GM19099 (cell line): ENCODE results near the gene RTL1.

Source experiments
- POLR2A ChIP-seq: IDR thresholded peaks from 3 replicates; pipeline ENCODE4 v1.6.1; 2011; ENCODE audit warnings: low read depth; ENCODE audit not compliant: insufficient read length; ENCODE audit errors: extremely low read depth

RTL1 gene

DNA sequence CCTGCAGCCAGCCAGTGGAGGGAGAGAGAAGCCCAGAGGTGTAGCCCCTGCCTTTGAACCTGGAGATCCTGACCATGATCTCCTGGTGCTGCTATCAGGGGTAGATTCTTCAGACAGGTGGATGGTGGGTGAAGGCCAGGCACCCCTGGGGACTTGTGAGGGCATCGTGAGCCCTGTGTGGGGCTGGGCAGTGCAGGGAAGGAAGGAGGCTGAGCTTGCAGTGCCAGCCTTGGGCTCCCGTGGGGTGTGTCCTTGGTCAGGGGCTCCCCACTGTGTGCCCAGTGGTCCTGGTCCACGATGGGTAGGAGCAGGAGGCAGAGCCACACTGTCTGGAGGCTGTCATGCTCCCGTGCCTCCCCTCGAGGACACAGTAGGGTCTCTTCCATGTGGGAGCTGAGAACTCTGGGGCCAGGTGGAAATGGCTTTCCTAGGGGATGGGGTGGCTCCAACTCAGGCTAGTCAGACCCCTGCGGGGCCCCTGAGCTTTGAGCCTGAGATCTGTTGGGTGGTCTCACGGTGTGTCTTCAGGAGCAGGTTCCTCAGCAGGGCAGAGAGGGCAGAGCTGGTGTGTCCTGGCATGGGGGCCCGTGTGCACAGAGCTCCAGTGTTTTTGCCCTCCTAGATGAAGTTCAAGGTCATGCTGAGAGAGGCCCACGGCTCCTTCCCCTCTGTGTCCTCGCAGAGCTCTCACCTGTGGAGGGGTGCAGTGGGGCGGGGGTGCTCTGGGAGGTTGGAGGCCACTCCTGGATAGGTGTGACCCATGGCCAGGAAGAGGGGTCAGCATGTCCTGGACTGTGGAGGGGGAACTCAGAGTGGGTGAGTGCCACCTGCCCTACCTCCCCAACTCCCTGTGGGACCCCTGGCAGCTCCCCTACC lies 25.0 kb downstream of the RTL1 start:
- TF ChIP-seq POLR2A, result no peak

- TF ChIP-seq POLR2A, result no peak
Measured at GRCh38 chr14:100875861-100876590, 27.5 kb downstream of the RTL1 start.

GRCh38 chr14:100875126-100875525 lies 28.4 kb downstream of the RTL1 start:
- TF ChIP-seq POLR2A, result no peak

- no peak for TF ChIP-seq POLR2A
Measured at GRCh38 chr14:100874411-100875091, 29.0 kb downstream of the RTL1 start.

- no peak for TF ChIP-seq POLR2A
Measured at GRCh38 chr14:100874051-100874410, 29.5 kb downstream of the RTL1 start.

GRCh38 chr14:100873096-100873482 lies 30.4 kb downstream of the RTL1 start:
- no peak for TF ChIP-seq POLR2A

GRCh38 chr14:100872259-100873095 lies 31.0 kb downstream of the RTL1 start:
- no peak for TF ChIP-seq POLR2A

DNA sequence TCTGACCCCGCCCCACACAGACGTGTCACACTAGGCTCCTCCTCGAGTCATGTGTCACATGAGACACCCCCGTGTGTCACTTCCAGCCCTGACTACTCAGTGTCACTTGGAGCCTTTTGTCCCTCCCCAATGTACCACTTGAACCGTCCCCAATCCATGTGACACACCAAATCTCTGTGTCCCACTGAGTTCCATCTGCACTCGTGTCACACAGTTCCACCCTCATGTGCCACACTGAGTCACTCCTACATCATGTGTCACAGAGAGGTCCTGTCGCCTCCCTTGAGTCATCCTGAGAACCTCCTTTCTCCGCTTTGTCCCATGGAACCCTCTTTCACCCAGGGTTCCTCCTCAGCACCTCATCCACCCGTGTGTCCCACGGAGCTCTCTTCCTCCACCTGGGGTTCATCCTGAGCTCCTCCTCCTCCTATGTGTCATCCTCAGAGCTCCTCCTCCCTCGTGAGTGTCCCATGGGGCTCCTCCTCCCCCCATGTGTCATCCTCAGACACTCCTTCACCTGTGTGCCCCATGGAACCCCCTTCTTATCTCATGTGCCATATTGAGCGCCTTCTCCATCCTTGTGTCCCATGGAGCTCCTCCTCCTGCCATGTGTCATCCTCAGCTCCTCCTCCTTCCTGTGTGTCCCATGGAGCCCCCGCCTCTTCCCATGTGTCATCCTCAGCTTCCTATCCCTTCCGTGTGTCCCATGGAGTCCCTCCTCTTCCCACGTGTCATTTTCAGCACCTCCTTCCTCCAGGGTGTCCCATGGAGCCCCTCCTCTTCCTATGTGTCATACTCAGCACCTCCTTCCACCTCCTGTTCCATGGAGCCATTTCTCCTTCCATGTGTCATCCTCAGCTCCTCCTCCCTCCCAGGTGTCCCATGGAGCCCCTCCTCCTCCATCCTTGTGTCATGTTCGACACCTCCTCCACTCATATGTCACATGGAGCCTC lies 32.0 kb downstream of the RTL1 start:
- no peak for TF ChIP-seq POLR2A

GRCh38 chr14:100868621-100869370 lies 34.7 kb downstream of the RTL1 start:
- TF ChIP-seq POLR2A, result no peak

GRCh38 chr14:100867631-100868315 lies 35.7 kb downstream of the RTL1 start:
- TF ChIP-seq POLR2A, result no peak

- no peak for TF ChIP-seq POLR2A
Measured at GRCh38 chr14:100866666-100867630, 36.6 kb downstream of the RTL1 start.
